LNCAP (cell line): Measurements from ENCODE around the gene DCX.

Experiments used
- TF ChIP-seq, protein P1 (sequence below): fragments of 450-650 bp; IDR thresholded peaks from 2 replicates; pipeline ENCODE4 v1.5.1; 2017; ENCODE audit warnings: mild to moderate bottlenecking

The DCX gene

DNA sequence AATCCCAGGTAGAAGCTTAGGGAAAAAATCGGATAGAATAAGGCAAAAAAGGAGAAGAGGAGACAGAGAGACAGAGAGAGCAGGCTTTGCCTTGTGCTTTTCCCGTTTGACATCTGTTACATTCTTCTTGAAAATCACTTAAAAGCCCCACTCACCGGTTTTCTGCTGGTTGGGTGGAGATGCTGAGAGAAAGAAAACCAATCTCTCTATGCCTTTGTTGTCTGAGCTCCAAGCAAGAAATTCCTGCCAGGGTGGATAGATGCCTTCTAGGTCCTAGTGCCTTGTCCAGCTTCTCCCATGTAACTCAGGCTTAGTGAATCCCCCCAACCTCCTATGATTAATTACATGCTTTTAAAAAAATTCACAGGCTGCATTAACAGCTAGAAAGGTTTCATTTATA is at the start of gene DCX:
TSS of gene DCX (minus strand) at position 210 of the 400 bp plus-strand sequence. CDS start 1,794 bp downstream, outside the sequence.
- TF ChIP-seq, protein P1, sequence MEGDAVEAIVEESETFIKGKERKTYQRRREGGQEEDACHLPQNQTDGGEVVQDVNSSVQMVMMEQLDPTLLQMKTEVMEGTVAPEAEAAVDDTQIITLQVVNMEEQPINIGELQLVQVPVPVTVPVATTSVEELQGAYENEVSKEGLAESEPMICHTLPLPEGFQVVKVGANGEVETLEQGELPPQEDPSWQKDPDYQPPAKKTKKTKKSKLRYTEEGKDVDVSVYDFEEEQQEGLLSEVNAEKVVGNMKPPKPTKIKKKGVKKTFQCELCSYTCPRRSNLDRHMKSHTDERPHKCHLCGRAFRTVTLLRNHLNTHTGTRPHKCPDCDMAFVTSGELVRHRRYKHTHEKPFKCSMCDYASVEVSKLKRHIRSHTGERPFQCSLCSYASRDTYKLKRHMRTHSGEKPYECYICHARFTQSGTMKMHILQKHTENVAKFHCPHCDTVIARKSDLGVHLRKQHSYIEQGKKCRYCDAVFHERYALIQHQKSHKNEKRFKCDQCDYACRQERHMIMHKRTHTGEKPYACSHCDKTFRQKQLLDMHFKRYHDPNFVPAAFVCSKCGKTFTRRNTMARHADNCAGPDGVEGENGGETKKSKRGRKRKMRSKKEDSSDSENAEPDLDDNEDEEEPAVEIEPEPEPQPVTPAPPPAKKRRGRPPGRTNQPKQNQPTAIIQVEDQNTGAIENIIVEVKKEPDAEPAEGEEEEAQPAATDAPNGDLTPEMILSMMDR, result no peak

DNA sequence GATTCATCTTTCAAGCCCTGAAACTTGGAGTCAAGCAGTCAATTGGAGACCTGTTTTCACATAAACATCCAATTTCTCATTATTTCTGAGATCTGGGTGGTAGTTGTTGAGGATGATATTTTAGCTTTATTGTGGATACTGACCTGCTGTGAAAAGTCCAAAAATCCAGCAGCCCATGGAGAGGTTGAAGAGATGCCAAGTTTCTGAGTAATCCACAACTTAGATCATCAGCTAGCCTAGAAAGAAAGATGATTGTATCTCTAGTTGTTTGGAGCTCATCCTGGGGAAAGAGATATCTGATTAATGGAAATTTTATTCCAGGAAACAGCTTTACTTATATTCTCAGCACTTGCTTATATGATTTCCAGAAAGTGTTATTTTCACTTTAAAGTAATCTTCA is 48.6 kb upstream of the DCX start:
- TF ChIP-seq, protein P1, result no peak

DNA sequence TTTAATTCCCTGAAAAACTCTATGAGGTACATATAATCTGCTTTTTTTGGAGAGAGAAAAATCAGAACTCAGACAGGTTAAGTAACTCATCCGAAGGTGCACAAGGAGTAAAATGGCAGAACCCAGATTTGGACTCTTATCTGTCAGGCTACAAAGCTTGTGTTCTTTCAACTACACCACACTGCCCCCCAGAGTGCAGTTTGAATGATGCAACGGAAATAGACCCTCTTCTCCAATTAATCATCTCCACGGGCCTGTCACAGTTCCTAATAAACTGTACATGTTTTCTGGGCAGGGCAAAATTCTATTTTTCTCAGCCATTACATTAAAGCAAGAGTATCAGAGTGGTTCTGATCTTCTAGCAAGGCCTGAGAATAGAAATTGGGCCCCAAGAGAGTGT is 35.3 kb upstream of the DCX start:
- TF ChIP-seq, protein P1, result peak; percentile 37; the same call in 1 of the 2 replicates

DNA sequence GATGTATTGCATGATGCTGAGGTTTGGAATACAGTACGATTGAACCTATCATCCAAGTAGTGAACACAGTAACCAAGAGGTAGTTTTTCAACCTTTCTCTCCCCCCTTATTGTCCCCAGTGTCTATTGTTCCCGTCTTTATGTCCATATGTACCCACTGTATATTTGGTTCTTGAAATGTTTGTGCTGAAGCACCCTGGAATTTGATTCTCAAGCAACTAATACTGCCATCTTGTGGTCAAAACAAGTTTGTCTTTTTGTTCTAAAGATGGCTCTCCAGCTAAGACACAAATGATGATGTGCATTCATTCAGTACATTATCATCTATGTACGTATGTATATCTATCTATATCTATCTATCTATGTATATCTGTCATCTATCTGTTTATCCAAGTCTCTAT is 33.5 kb upstream of the DCX start:
- TF ChIP-seq, protein P1, result peak; percentile 52

DNA sequence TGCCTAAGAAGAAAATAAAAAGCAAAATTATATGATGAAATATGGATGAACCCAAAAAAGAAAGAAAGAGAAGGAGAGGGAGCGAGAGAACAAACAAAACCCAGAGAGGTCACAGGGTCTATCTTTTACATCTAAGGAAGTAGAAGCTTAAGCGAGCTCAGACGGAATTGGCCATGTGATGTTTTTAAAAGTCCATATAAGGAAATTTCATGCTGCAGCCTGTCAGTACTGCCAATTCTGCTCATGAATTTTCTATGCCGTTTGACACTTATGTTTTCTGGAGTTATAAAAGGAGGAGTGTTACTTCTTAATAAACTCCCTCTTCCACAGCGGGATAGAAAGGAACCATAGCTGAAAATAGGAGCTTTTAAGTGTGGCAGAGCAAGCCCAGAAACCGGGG is 32.9 kb upstream of the DCX start:
- TF ChIP-seq, protein P1, result no peak

DNA sequence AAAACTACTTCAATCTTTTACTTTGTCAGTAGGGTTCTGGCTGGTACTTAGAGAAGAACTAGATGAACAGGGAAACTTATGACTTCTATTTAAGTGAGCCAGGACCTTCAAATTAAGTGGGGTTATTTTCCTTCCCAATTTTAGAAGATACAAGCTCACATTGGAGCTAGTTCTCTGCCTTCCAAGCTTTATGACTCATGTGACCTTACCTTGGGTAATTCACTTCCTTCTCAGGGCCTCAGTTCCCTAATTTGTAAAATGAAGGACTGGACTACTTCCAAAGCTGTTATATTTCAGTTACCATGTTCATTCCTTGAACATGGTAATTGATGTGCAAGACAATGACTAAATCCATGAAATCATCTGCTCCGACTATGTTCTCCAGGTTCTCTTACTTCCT is 32.0 kb upstream of the DCX start:
- TF ChIP-seq, protein P1, result no peak

DNA sequence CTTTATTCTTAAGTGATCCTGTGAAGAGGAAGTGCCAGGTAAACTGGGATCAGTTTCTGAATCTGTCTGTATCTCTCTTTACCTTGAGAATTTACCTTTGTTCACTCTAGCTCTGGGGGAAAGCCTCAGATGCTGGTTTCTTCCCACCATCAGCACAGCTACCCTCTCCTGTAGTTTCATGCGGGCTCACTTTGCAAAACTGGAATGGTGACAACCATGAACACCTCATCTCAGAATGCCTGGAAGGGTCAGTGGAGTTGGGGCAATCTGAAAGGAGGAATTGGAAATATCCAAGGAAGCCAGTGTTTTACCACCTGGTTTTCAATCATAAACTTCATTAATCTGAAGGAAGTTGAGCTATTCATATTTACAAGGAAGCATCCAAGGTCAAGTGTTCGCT is 30.8 kb upstream of the DCX start:
- TF ChIP-seq, protein P1, result no peak

DNA sequence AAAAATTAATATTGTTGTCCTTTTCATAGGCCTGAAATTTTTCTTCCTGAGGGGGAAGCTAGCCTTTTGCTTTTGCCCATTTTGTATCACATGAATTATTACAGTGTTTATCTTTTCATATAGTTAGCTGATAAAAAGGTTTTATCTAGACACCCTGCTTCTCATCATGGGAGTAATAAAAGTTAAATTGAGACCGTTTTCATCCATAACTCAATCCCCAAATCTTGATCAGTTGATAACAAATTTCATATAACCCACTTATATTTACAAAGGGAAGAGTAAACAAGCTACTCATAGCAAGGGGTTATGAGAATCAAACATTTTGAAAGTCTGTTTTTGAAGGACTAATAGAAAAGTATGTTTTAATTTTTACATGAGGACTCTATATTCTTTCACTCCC is 23.5 kb upstream of the DCX start:
- TF ChIP-seq, protein P1, result no peak
